ENCODE results near the gene RAD9B. TPM values are rescaled to one million over a fixed set of nuclear protein-coding genes. Genes with fewer than 3 reads are reported as not detected.
"Not testable (repeated sequence)": the region's sequence is repeated elsewhere in the genome, so short reads cannot be mapped to it uniquely, and the experiment has no call there.

Gene RAD9B
- 1 to 10 TPM in 1 of 5 donors, under 1 TPM in 3, not detected in 1; 0.18 to 1.6 (median 0.74) TPM for total RNA-seq
- 0.57 TPM for total RNA-seq (2013)
- 0.06 to 2.5 (median 0.77) reads per million in 29 experiments for total RNA-seq

DNA sequence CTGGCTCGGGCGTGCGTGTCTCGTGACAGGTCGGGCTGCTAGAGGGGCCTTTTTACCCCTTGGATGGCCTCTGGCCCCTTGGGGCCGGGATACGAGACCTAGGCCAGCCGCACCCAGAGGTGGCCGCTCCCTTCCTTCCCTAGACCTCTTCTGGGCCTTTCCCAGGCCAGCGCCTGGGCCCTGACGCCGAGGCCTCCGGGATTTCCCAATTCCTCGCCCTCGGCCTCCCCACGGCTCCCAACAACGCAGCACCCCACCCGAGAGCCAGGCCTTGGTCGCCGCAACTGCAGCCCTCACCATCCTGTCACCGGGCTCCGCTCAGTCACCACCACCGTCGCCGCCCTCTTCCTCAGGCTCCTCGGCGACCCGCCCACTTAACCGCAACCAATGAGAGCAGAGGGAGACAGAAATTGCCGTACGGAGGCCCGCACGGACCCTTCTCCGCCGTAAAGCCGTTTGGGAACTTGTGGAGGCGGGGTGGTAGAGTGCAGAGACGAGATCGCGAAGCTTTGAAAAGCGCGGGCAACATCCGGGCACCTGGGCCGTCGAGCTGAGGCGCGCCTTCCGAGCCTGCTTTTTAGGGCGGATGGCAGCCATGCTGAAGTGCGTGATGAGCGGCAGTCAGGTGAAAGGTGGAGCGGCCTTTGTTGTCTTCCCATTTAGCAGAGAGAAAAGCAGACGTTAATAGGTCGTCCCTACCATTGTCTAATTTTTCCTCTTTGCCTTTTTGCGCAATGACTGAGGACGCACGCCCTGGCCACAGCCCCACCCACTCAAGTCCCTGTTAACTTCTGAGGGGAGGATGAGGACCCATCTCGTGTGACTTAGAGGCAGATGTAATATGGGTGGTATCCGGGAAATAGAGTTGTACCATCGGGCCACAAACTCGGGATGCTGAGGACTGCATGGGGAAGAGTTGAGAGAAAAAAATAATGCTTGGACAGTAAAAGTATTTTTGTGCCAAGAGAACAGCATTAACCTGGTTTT is at the start of gene RAD9B, which contains the start of gene VPS29:
Gene RAD9B (plus strand): TSS at position 580 of the 987 bp plus-strand sequence. CDS start 7 bp downstream, at position 587.
Gene VPS29 (minus strand): TSS at position 360 of the 987 bp plus-strand sequence. CDS start 60 bp downstream, at position 300.
- Mint-ChIP-seq H3K27ac (peak within 1 kb of the TSS; percentile 98), H3K36me3 (peaks cover 7% of the 10 kb centered on the region), H3K4me3 (peak within 1 kb of the TSS; percentile 90 to 99 (median 97)), H3K27me3 (no peaks in the 10 kb centered on the region), H3K9me3 (no peaks in the 10 kb centered on the region), H3K4me1 (peaks cover 38 to 45% (median 41%) of the 10 kb centered on the region in 3 donors)
- CTCF ChIA-PET, result interaction anchor here (0.5 to 5.3 kb wide), 10 partner anchors 11 to 424 kb away, joined by 3 to 30 read pairs (median 4); partner anchors contain the start of genes ARPC3 (in 1 of the 2), FAM216A (in 1 of the 2) and GPN3 (in 1 of the 2)
- Histone ChIP-seq H3K36me3 (ENCODE audit: control insufficient read depth in 2 of 2, extremely low read depth in 1 of 2, insufficient read depth in 1 of 2, low read length in 1 of 2) (no peaks in the 10 kb centered on the region), H3K27me3 (replicated peaks in 1 of 2; ENCODE audit: control insufficient read depth in 2 of 2, extremely low read depth in 1 of 2, insufficient read depth in 2 of 2, low read length in 1 of 2) (no peaks in the 10 kb centered on the region), H3K9me3 (no peaks in the 10 kb centered on the region), H3K4me3 (ENCODE audit: control insufficient read depth in 1 of 2, extremely low read depth in 1 of 2, low read length in 1 of 2) (peak within 1 kb of the TSS; percentile 74 to 88), H3K4me1 (ENCODE audit: control insufficient read depth in 1 of 2, extremely low read depth in 1 of 2, insufficient read depth in 2 of 2, low read length in 2 of 2) (peaks cover 20% of the 10 kb centered on the region in 2 experiments), H3K27ac (ENCODE audit: low read length) (peak within 1 kb of the TSS; percentile 86)
- 0% methylated on average over 42 of the region's 61 CpGs for WGBS (ENCODE audit: insufficient coverage)
- peak; percentile 96 to 100 (median 99) for DNase-seq
- POLR2A ChIA-PET, result interaction anchor here (0.5 to 0.9 kb wide), 5 partner anchors 13 to 92 kb away, joined by 3 to 7 read pairs (median 4); partner anchors contain the start of gene ARPC3 (in 1 of the 2)
- peak; percentile 93 to 96 (median 95) for ATAC-seq (replicated peaks in 1 of 4)

GRCh38 chr12:110453569-110454296 is 48.4 kb upstream of the RAD9B start:
- H3K4me1 Mint-ChIP-seq, result peaks cover 18 to 23% (median 21%) of the 10 kb centered on the region in 3 donors
- H3K4me3 ChIP-seq (ENCODE audit: control insufficient read depth in 1 of 2, extremely low read depth in 1 of 2, low read length in 1 of 2), result no peak overlapping the region
- 83% methylated on average over 1 of the region's 4 CpGs for WGBS (ENCODE audit: insufficient coverage)
- H3K9me3 ChIP-seq, result no peaks in the 10 kb centered on the region
- peaks cover 19% of the 10 kb centered on the region for H3K36me3 Mint-ChIP-seq
- no peaks in the 10 kb centered on the region for H3K27me3 ChIP-seq (replicated peaks in 1 of 2; ENCODE audit: control insufficient read depth in 2 of 2, extremely low read depth in 1 of 2, insufficient read depth in 2 of 2, low read length in 1 of 2)
- H3K27me3 Mint-ChIP-seq, result no peaks in the 10 kb centered on the region
- ATAC-seq (replicated peaks in 1 of 4) (no peak), DNase-seq (no peak)
- peaks cover 3 to 16% of the 10 kb centered on the region in 2 experiments for H3K4me1 ChIP-seq (ENCODE audit: control insufficient read depth in 1 of 2, extremely low read depth in 1 of 2, insufficient read depth in 2 of 2, low read length in 2 of 2)
- no peak overlapping the region for H3K4me3 Mint-ChIP-seq
- ChIA-PET POLR2A (interaction anchor here in 1 of 2 donors (0.6 to 1.2 kb wide), 2 partner anchors 10 to 22 kb away, joined by 5 to 8 read pairs; no protein-coding TSS in a partner anchor), CTCF (interaction anchor here in 1 of 2 donors (1.4 to 2.0 kb wide), 2 partner anchors 15 to 147 kb away, joined by 3 to 7 read pairs; partner anchors contain the start of gene FAM216A)
- peaks cover 0 to 27% of the 10 kb centered on the region in 2 donors for H3K36me3 ChIP-seq (ENCODE audit: control insufficient read depth in 2 of 2, extremely low read depth in 1 of 2, insufficient read depth in 1 of 2, low read length in 1 of 2)
- H3K27ac Mint-ChIP-seq, result no peak overlapping the region
- H3K9me3 Mint-ChIP-seq, result no peaks in the 10 kb centered on the region
- H3K27ac ChIP-seq (ENCODE audit: low read length), result no peak overlapping the region

DNA sequence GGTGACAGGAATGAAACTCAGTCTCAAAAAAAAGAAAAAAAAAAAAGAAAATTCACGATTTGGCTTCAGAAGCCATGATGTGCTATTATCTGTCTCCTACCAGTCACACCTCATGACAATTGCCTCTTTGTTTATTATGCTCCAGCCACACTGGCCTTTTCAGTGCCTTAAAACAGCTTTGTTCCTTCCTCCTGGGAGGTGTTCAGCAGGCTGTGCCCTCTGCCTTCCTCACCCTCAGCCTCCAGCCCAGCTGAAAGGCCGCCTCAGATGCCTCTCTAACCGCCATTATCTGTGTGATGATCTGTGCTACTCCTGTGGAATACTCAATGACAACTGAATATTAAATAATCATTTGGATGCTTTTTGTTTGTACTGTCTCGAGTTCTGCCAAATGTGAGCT is 43.4 kb upstream of the RAD9B start:
- H3K27ac ChIP-seq (ENCODE audit: low read length), result no peak overlapping the region
- WGBS (ENCODE audit: insufficient coverage), result 100% methylated on average over 1 of the region's 4 CpGs
- peaks cover 32% of the 10 kb centered on the region for H3K36me3 Mint-ChIP-seq
- no peak overlapping the region for H3K4me3 Mint-ChIP-seq
- H3K4me1 ChIP-seq (ENCODE audit: control insufficient read depth in 1 of 2, extremely low read depth in 1 of 2, insufficient read depth in 2 of 2, low read length in 2 of 2), result no peaks in the 10 kb centered on the region
- peaks cover 6 to 38% of the 10 kb centered on the region in 2 donors for H3K36me3 ChIP-seq (ENCODE audit: control insufficient read depth in 2 of 2, extremely low read depth in 1 of 2, insufficient read depth in 1 of 2, low read length in 1 of 2)
- ATAC-seq (replicated peaks in 1 of 4) (no peak), DNase-seq (no peak)
- H3K9me3 Mint-ChIP-seq, result no peaks in the 10 kb centered on the region
- H3K4me1 Mint-ChIP-seq, result peaks cover 6 to 8% (median 7%) of the 10 kb centered on the region in 3 donors
- no peak overlapping the region for H3K4me3 ChIP-seq (ENCODE audit: control insufficient read depth in 1 of 2, extremely low read depth in 1 of 2, low read length in 1 of 2)
- H3K27ac Mint-ChIP-seq, result no peak overlapping the region
- CTCF ChIA-PET, result interaction anchor here in 1 of 2 donors (0.6 kb wide), 1 partner anchor 16 kb away, joined by 3 read pairs; no protein-coding TSS in a partner anchor
- H3K9me3 ChIP-seq, result no peaks in the 10 kb centered on the region
- no peaks in the 10 kb centered on the region for H3K27me3 ChIP-seq (replicated peaks in 1 of 2; ENCODE audit: control insufficient read depth in 2 of 2, extremely low read depth in 1 of 2, insufficient read depth in 2 of 2, low read length in 1 of 2)
- POLR2A ChIA-PET, result no interaction called here
- no peaks in the 10 kb centered on the region for H3K27me3 Mint-ChIP-seq

DNA sequence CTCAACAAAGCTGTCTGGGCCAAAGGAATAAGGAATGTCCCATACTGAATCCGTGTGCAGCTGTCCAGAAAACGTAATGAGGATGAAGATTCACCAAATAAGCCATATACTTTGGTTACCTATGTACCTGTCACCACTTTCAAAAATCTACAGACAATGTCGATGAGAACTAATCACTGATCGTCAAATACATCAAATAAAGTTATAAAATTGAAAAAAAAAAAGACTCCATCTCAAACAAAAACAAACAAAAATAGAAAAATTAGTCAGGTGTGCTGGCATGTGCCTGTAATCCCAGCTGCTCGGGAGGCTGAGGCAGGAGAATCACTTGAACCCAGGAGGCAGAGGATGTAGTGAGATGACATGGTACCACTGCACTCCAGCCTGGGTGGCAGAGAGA is 40.9 kb upstream of the RAD9B start:
- H3K9me3 ChIP-seq; POLR2A ChIA-PET; H3K27me3 ChIP-seq (replicated peaks in 1 of 2; ENCODE audit: control insufficient read depth in 2 of 2, extremely low read depth in 1 of 2, insufficient read depth in 2 of 2, low read length in 1 of 2); H3K4me3 ChIP-seq (ENCODE audit: control insufficient read depth in 1 of 2, extremely low read depth in 1 of 2, low read length in 1 of 2); ATAC-seq (replicated peaks in 1 of 4); H3K27ac Mint-ChIP-seq; H3K27ac ChIP-seq (ENCODE audit: low read length); H3K4me3 Mint-ChIP-seq; H3K4me1 ChIP-seq (ENCODE audit: control insufficient read depth in 1 of 2, extremely low read depth in 1 of 2, insufficient read depth in 2 of 2, low read length in 2 of 2); H3K9me3 Mint-ChIP-seq; H3K27me3 Mint-ChIP-seq; DNase-seq: not testable (repeated sequence)
- 83% methylated on average over 2 of the region's 5 CpGs for WGBS (ENCODE audit: insufficient coverage)
- H3K36me3 Mint-ChIP-seq, result peaks cover 29% of the 10 kb centered on the region
- H3K36me3 ChIP-seq (ENCODE audit: control insufficient read depth in 2 of 2, extremely low read depth in 1 of 2, insufficient read depth in 1 of 2, low read length in 1 of 2), result peaks cover 6 to 40% of the 10 kb centered on the region in 2 donors
- peaks cover 7 to 15% (median 14%) of the 10 kb centered on the region in 3 donors for H3K4me1 Mint-ChIP-seq
- CTCF ChIA-PET, result interaction anchor here in 1 of 2 donors (1.4 kb wide), 1 partner anchor 11 kb away, joined by 3 read pairs; the partner anchor contains the start of gene ARPC3

DNA sequence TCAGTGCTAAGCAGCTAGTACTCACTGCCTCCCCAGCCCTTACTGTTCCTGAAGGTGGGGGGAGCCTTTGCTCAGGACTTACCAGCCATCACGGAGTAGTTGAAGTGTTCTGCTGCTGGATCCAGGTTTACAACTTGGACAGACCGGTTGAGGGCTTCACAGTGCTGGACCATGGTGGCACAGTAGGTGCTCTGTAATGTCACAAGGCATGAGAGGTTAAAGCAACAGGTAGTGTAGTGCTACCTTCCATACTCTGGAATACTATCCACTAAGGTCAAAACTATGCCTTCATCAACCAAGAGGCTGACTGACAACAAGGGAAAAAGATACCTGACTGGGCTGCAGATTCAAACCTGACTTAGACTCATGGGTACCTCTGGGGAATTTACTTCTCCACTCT is 37.1 kb upstream of the RAD9B start:
- Mint-ChIP-seq H3K9me3 (no peaks in the 10 kb centered on the region), H3K36me3 (peaks cover 20% of the 10 kb centered on the region), H3K27me3 (no peaks in the 10 kb centered on the region), H3K4me1 (peaks cover 33 to 41% (median 40%) of the 10 kb centered on the region in 3 donors), H3K27ac (no peak overlapping the region), H3K4me3 (peak overlapping the region in 1 of 3 donors; percentile 12)
- no CpG with 5 or more reads among the region's 2 CpGs for WGBS (ENCODE audit: insufficient coverage)
- no peaks in the 10 kb centered on the region for H3K9me3 ChIP-seq
- H3K27me3 ChIP-seq (replicated peaks in 1 of 2; ENCODE audit: control insufficient read depth in 2 of 2, extremely low read depth in 1 of 2, insufficient read depth in 2 of 2, low read length in 1 of 2), result no peaks in the 10 kb centered on the region
- peaks cover 10 to 24% of the 10 kb centered on the region in 2 experiments for H3K4me1 ChIP-seq (ENCODE audit: control insufficient read depth in 1 of 2, extremely low read depth in 1 of 2, insufficient read depth in 2 of 2, low read length in 2 of 2)
- no peak overlapping the region for H3K27ac ChIP-seq (ENCODE audit: low read length)
- POLR2A ChIA-PET, result interaction anchor here in 1 of 2 donors (0.6 kb wide), 1 partner anchor 69 kb away, joined by 3 read pairs; no protein-coding TSS in a partner anchor
- DNase-seq (no peak), ATAC-seq (replicated peaks in 1 of 4) (no peak)
- CTCF ChIA-PET, result interaction anchor here in 1 of 2 donors (1.0 kb wide), 1 partner anchor 33 kb away, joined by 3 read pairs; no protein-coding TSS in a partner anchor
- no peak overlapping the region for H3K4me3 ChIP-seq (ENCODE audit: control insufficient read depth in 1 of 2, extremely low read depth in 1 of 2, low read length in 1 of 2)
- H3K36me3 ChIP-seq (ENCODE audit: control insufficient read depth in 2 of 2, extremely low read depth in 1 of 2, insufficient read depth in 1 of 2, low read length in 1 of 2), result peaks cover 0 to 27% of the 10 kb centered on the region in 2 donors

Data from T-cell (primary cell).